ENCODE results near the gene OTOA.
"Not testable (repeated sequence)": the region's sequence is repeated elsewhere in the genome, so short reads cannot be mapped to it uniquely, and the experiment has no call there.

OTOA gene

GRCh38 chr16:21683184-21683583 lies 19.4 kb downstream of the OTOA start:
- no peak for TF ChIP-seq CTCF (conservative IDR thresholded peaks at IDR 0.05; ENCODE audit: control insufficient read depth, insufficient read depth, low read depth, low read length)
- no peak overlapping the region for H3K4me3 ChIP-seq (ENCODE audit: control insufficient read depth, low read depth, low read length)
- DNase-seq (ENCODE audit: low read depth): no peak

DNA sequence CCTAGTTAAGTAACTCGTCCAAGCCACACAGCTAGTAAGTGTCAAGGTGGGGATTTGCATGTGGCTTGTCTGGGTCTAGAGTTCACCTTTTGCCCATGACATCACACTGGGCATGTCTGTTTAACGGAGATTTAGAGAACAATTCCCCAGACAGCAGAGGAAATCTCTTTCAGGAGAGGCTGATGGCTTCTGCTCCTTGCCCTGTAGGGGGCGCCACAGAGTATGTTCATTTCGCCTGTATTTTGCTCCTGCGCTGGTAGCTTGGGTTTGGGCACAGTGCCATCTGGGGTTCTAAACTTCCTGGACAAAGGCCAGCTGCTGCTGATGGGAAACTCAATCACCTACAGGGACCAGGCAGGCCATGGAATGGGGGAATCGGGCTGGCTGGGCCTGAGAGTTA lies 20.4 kb downstream of the OTOA start:
- H3K4me3 ChIP-seq (ENCODE audit: control insufficient read depth, low read depth, low read length): no peak overlapping the region
- peak; percentile 58 for TF ChIP-seq CTCF (conservative IDR thresholded peaks at IDR 0.05; ENCODE audit: control insufficient read depth, insufficient read depth, low read depth, low read length)
- DNase-seq (ENCODE audit: low read depth): peak; percentile 4

- DNase-seq (ENCODE audit: low read depth): no peak
- no peak for TF ChIP-seq CTCF (conservative IDR thresholded peaks at IDR 0.05; ENCODE audit: control insufficient read depth, insufficient read depth, low read depth, low read length)
- no peak overlapping the region for H3K4me3 ChIP-seq (ENCODE audit: control insufficient read depth, low read depth, low read length)
Observed at GRCh38 chr16:21685034-21685455, 21.3 kb downstream of the OTOA start.

GRCh38 chr16:21689107-21689506 lies 25.3 kb downstream of the OTOA start:
- no peak for TF ChIP-seq CTCF (conservative IDR thresholded peaks at IDR 0.05; ENCODE audit: control insufficient read depth, insufficient read depth, low read depth, low read length)
- no peak for DNase-seq (ENCODE audit: low read depth)
- H3K4me3 ChIP-seq (ENCODE audit: control insufficient read depth, low read depth, low read length): no peak overlapping the region

DNA sequence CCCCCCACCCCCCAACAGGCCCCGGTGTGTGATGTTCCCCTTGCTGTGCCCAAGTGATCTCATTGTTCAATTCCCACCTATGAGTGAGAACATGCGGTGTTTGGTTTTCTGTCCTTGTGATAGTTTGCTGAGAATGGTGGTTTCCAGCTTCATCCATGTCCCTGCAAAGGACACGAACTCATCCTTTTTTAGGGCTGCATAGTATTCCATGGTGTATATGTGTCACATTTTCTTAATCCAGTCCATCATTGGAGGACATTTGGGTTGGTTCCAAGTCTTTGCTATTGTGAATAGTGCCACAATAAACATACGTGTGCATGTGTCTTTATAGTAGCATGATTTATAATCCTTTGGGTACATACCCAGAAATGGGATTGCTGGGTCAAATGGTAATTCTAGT lies 27.2 kb downstream of the OTOA start:
- H3K4me3 ChIP-seq (ENCODE audit: control insufficient read depth, low read depth, low read length); DNase-seq (ENCODE audit: low read depth): not testable (repeated sequence)

GRCh38 chr16:21694609-21695008 lies 30.8 kb downstream of the OTOA start:
- no peak for TF ChIP-seq CTCF (conservative IDR thresholded peaks at IDR 0.05; ENCODE audit: control insufficient read depth, insufficient read depth, low read depth, low read length)
- no peak for DNase-seq (ENCODE audit: low read depth)
- no peak overlapping the region for H3K4me3 ChIP-seq (ENCODE audit: control insufficient read depth, low read depth, low read length)

DNA sequence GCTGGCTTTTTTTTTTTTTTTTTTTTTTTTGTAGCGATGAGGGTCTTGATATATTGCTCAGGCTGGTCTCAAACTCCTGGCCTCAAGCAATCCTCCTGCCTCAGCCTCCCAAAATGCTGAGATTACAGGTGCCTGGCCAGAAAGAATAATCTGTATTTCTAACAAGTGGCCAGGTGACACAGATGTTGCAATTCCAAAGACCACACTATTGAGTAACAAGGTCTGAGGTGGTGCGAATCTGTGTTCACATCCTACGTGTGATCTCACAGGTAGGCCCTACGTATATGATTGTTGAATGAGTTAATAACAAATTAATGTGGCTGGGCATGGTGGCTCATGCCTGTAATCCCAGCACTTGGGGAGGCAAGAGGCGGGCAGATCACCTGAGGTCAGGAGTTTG lies 33.3 kb downstream of the OTOA start:
- DNase-seq (ENCODE audit: low read depth): no peak
- no peak for TF ChIP-seq CTCF (conservative IDR thresholded peaks at IDR 0.05; ENCODE audit: control insufficient read depth, insufficient read depth, low read depth, low read length)
- no peak overlapping the region for H3K4me3 ChIP-seq (ENCODE audit: control insufficient read depth, low read depth, low read length)
